Coronary artery (tissue), 2 donors: ENCODE results near the gene MCOLN2.

Source experiments
- DNase-seq: peaks from one replicate; pipeline ENCODE4 v3.0.0-alpha.2; 2017; ENCODE audit warnings: low spot score
- H3K27ac ChIP-seq, 2 donors: fragments of 200-600 bp; sonication (generic); one replicate each; pipeline ENCODE4 v1.5.1; 2016 to 2019
- H3K4me3 ChIP-seq: fragments of 200-600 bp; sonication (generic); 2 replicates; pipeline ENCODE4 v1.5.1; 2016; ENCODE audit warnings: mild to moderate bottlenecking, moderate library complexity
- TF ChIP-seq, protein P1 (sequence below): fragments of 200-600 bp; sonication (generic); IDR thresholded peaks from one replicate; pipeline ENCODE4 v1.5.1; 2019; ENCODE audit warnings: antibody characterized with exemption

Gene MCOLN2

DNA sequence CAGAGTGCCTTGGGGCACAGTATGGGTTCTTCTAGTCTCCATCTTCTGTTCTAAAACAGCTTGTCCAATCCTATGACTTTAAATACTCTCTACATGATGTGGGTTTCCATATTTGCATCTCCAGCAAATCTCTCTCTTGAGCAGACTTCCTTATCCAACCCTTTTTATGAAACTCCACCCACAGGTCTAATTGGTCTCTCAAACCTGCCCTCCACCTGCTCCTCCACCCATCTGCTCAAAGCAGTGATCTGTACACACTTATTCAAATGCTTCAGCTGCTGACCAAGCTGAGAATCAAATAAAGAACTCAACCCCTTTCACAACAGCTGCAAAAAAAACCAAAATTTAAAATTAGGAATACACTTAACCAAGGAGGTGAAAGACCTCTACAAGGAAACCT lies 11.5 kb downstream of the MCOLN2 start:
- H3K27ac ChIP-seq: no peak overlapping the region
- TF ChIP-seq, protein P1, sequence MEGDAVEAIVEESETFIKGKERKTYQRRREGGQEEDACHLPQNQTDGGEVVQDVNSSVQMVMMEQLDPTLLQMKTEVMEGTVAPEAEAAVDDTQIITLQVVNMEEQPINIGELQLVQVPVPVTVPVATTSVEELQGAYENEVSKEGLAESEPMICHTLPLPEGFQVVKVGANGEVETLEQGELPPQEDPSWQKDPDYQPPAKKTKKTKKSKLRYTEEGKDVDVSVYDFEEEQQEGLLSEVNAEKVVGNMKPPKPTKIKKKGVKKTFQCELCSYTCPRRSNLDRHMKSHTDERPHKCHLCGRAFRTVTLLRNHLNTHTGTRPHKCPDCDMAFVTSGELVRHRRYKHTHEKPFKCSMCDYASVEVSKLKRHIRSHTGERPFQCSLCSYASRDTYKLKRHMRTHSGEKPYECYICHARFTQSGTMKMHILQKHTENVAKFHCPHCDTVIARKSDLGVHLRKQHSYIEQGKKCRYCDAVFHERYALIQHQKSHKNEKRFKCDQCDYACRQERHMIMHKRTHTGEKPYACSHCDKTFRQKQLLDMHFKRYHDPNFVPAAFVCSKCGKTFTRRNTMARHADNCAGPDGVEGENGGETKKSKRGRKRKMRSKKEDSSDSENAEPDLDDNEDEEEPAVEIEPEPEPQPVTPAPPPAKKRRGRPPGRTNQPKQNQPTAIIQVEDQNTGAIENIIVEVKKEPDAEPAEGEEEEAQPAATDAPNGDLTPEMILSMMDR: no peak
- no peak overlapping the region for H3K4me3 ChIP-seq
- DNase-seq: no peak

DNA sequence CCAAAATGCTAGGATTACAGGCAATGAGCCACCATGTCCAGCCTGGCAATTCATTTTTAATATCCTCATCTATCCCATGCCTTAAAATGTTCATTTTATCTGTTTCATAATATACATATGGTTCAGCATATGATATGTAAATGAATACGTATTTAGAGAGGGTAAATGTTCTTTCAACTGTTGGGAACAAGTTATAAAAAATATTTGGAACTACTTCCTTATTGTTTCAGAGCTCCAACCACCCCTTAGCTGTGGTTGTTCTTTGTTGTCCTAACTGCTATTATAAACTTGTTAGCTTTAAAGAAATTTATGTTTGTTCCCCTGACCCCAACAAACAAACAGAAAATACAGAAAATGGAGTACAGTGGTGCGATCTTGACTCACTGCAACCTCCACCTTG lies 14.5 kb downstream of the MCOLN2 start:
- Histone ChIP-seq H3K4me3 (no peak overlapping the region), H3K27ac (no peak overlapping the region)
- DNase-seq: no peak
- TF ChIP-seq, protein P1: no peak

DNA sequence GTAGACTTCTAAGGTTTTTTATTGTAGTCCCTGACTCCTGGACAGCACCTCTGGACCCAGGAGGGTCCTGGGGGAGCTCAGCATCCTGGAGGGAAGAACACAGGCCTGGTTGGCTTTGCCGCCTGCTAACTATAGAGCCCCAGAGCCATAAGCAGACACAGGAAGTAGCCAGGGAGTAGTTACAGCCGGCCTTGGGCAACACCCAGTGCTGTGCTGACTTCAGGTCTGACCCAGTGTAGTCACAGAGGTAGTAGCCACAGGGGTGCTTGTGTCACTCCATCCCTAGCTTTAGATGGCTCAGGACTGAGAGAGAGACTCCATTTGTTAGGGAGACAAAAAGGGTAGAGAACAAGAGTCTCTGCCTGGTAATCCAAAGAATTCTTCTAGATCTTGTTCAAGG lies 21.9 kb downstream of the MCOLN2 start:
- Histone ChIP-seq H3K27ac (no peak overlapping the region), H3K4me3 (no peak overlapping the region)
- TF ChIP-seq, protein P1: no peak
- no peak for DNase-seq

DNA sequence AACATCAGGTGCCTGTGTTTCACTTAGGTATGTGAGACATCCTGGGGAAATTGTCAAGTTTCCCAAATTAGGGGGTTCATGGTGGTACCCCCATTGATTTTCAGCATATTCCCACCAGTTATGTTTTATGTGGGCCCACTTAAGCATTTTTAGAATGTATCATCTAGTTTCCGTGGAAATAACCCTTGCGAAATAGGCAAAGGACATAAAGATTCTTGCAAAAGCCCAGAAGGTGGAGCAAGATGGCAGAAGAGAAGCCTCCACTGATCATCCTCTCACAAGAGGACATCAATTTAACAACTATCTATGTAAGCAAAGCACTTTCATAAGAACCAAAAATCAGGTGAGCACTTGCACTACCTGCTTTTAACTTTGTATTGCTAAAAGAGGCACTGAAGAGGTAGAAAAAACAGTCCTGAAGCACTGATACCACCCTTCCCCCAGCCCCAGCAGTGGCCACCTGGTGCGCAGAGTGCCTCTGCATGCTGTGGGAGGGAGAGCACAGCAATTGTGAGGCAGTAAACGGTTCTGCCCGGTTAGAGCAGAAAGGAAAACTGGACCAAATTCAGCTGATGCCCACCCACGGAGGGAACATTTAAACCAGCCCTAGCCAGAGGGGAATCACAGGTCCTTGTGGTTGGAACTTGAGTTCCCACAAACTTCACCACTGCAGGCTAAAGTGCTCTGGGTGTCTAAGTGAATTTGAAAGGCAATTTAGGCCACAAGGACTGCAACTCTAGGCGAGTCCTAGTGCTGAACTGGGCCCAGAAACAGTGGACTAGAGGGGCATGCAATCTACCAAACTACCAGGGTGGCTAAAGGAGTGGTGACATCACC lies 23.2 kb downstream of the MCOLN2 start:
- no peak for DNase-seq
- Histone ChIP-seq H3K4me3 (no peak overlapping the region), H3K27ac (no peak overlapping the region)
- TF ChIP-seq, protein P1: no peak

DNA sequence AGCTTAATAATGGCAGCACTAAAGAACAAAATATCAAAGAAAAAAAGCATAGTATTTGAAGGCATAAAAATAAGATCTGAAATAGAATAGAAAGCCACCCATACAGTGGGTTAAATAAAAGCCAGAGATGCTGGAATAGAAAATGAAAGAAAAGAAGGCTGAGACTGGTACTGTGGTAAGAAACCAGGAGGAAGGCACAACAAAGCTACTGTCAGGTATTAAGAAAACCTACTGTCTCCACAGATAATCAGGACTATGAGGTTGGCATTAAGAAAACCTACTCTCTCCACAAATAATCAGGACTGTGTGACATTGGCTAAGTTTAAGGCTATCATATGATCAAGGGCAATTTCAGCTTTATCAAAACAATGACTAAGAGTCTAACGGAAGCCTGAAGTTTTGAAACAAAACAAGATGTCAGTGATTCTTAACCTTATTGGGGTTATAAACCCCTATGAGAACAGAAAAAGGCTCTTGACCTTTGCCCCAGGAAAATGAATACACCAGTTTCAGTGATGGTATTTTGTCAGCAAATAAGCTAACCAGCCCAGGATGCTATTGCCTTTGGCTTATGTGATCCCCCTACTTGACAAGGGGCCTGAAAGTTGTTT lies 24.4 kb downstream of the MCOLN2 start:
- no peak for DNase-seq
- TF ChIP-seq, protein P1: no peak
- H3K27ac ChIP-seq: no peak overlapping the region
- no peak overlapping the region for H3K4me3 ChIP-seq

DNA sequence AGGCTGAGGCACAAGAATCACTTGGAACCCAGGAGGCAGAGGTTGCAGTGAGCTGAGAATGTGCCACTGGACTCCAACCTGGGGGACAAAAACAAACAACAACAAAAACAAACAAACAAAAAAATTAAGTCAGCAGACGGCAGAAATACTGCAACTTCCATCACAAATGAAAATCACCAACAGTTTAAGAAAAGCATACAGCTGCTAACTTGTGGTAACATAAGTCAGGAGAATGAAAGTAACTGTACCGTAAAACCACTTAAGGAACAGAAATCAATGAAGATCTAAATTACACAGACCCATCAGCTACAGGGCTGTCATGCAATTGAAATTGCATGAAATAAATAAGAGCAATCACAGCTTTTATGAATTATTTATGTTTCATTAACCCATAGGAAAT lies 25.0 kb downstream of the MCOLN2 start:
- TF ChIP-seq, protein P1: no peak
- Histone ChIP-seq H3K27ac (no peak overlapping the region), H3K4me3 (no peak overlapping the region)
- DNase-seq: no peak
